Femur (tissue), 1 donor: ENCODE data around the gene CENPV.
"Not testable (repeated sequence)": the region's sequence is repeated elsewhere in the genome, so short reads cannot be mapped to it uniquely, and the experiment has no call there.

Source experiments
- DNase-seq: peaks from one replicate; pipeline ENCODE4 v3.0.0-alpha.2; 2017

CENPV gene

DNA sequence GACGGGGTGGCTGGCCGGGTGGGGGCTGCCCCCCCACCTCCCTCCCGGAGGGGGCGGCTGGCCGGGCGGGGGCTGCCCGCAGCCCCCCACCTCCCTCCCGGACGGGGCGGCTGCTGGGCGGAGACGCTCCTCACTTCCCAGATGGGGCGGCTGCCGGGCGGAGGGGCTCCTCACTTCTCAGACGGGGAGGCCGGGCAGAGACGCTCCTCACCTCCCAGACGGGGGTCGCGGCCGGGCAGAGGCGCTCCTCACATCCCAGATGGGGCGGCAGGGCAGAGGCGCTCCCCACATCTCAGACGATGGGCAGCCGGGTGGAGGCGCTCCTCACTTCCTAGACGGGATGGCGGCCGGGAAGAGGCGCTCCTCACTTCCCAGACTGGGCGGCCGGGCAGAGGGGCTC is 41.2 kb downstream of the CENPV start:
- not testable (repeated sequence) for DNase-seq

DNA sequence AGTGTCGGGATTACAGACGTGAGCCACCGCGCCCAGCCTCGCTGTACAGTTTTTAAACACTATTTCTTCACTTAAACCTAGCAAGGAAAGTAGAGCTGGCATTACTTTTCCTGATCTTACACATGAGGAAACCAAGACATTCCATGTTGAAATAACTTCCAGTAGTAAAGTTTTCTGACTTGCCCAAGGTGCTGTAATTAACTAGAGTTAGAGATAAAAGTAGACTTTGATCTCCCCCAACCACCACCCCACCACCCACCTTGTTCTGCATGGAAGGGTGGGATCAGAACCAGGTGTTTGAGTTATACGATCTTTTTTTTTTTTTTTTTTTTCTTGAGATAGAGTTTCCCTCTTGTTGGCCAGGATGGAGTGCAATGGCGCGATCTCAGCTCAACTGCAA is 47.1 kb downstream of the CENPV start:
- no peak for DNase-seq

DNA sequence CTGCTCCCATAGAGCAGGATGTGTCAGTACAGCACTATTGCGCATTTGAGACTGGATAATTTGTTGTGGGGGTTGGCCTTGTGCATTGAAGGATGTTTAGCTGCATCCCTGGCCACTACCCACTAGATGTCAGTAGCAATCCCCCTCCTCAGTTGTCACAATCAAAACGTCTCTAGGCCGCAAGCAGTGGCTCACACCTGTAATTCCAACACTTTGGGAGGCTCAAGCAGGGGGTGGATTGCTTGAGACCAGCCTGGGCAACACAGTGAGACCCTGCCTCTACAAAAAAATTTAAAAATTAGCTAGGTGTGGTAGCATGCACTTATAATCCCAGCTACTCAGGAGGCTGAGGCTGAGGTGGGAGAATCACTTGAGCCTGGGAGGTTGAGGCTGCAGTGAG is 48.4 kb downstream of the CENPV start:
- DNase-seq: no peak

DNA sequence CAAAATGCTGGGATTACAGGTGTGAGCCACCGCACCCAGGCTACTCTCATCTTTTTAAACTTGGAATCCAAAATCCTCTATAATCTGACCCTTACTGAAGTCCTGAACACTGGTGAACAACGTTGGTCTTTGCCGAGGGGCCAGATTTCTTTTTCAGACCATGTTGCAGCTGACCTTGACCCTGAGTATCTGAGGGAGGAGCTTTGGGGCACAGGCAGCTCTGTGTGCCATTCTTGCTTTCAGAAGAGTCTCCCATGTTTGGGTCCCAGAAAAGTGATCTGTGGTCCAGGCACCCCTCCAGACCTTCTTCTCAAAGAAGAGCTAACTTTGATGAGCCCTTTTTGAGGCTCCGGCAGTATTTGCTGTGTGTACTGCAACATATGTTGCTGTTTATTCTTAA is 50.4 kb downstream of the CENPV start:
- no peak for DNase-seq

DNA sequence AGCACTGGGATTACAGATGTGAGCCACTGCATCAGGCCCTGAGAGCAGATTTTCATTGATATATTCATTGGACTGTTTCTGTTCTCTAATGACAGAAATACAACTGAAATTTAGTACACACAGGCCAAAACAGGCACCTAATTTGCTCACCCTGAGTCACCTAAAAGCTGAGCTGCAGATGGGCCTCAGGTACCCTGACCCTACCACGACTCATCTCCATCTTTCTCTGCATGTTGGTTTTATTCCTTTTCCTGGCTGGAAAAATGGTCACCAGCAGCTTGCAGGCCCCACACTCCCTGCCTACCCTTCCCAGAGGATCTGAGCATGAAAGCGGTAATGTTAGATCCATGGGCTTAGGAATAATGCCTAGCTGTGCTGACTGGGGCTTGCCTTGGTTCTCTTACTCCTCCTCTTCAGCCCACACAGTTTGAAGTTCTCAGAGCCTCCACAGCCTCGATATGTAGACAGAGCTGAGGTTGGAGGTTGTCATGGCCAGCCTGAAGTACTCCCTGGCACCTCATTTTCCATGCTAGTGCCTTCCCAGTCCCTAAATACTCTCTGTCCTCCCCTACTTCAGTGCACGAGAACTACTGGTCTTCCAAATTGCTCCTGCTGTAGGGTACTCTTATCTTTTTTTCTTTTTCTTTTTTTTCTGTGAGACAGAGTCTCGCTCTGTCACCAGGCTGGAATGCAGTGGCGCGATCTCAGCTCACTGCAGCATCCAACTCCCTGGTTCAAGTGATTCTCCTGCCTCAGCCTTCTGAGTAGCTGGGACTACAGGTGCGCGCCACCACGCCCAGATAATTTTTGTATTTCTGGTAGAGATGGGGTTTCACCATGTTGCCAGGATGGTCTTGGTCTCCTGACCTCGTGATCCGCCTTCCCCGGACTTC is 51.1 kb downstream of the CENPV start:
- no peak for DNase-seq

DNA sequence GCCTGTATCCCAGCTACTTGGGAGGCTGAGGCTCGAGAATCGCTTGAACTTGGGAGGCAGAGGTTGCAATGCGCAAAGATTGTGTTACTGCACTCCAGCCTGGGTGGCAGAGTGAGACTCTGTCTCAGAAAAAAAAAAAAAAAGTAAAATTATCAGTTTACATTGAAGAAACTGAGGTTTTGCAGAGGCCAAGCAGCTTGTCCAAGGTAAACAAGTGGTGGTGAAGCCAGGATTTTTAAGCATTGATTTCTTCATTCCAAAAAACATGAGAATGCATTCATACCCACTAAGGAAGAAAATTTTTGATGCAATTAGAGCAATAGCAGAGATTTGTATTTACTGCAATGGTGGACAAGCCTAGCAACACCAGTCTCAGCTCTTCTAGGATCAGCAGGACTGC is 52.7 kb downstream of the CENPV start:
- DNase-seq: no peak

DNA sequence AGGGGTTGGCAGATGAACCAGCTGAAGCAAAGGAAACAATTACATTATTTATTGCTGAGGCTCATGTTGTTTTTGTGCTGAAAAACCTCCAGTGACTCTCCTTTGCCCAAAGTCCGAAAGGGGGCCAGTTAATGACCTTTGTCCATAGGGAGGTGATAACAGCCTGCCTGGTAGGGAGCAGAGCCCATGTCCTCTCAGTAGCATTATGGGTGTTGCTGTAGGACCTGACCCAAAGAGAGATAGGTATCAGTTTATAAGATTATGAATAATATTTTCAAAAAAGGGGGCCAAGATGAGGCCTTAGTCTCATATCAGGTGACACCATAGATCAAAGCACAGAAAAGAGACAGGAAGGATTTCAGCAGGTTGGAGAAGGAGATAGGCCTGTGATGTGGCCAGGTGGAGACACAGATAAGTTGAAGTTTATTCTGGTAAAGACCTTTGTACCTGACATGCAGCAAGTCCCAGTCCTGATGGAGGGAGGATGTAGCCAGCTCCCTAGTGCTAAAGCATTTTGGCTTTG is 55.1 kb downstream of the CENPV start:
- DNase-seq: no peak

DNA sequence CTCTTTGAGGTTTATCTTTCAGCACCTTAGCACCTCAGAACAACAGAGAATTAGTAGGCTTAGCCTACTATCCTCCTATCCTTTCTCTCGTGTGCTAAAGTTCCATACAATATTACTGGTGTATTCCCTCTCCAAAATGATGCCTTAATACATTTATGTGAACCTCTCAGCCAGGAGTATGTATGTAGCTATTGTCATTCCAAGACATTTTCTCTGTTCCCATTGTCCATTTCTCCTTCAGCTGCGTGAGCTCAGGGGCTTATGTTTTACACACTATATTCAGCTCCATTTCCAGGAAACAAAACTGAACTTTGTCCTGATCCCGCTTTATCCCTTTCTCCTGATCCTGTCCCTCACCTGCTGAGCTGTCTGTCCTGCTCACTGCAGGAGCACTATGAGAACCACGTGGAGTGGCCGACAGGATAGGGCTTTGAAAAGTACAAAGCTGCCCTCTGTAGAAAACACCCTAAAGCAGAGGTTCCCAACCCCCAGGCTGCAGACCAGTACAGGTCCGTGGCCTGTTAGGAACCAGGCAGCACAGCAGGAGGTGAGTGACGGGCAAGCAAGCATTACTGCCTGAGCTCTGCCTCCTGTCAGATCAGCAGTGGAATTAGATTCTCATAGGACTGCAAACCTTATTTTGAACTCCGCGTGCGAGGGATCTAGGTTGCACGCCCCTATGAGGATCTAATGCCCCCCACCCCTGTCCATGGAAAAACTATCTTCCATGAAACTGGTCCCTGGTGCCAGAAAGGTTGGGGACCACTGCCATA is 55.7 kb downstream of the CENPV start:
- no peak for DNase-seq

DNA sequence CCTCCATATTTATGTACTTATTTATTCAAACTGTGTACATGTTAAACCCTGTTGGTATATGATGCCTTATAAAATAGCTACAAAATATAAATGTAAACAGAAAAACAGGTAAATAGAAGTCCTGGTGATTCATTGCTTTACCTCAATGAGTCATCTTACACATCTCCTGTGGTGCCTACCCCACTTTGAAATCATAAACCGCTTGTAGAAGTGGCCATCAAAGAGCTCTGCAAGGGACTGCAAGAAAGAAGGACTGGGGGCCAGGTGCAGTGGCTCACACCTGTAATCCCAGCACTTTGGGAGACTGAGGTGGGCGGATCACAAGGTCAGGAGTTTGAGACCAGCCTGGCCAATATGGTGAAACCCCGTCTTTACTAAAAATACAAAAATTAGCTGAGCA is 57.2 kb downstream of the CENPV start:
- not testable (repeated sequence) for DNase-seq

DNA sequence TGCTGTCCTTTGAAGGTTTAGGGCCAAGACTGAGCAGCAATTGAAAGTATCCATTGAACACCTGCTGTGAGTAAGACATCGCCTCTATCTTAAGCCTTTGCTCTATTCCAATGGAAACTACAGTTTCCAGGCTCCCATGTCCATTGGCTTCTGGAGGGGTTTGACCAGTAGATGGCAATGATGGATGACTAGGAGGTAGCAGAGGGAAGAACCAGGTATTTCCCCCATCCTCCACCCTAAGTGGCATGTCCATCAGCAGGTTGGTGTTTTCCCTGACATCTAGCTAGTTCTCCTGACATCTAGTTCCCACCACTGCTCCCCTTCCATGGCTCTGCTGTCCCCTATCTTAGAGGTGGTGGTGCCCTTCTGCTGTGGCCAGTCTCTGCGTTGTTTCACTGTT is 58.7 kb downstream of the CENPV start:
- DNase-seq: no peak

DNA sequence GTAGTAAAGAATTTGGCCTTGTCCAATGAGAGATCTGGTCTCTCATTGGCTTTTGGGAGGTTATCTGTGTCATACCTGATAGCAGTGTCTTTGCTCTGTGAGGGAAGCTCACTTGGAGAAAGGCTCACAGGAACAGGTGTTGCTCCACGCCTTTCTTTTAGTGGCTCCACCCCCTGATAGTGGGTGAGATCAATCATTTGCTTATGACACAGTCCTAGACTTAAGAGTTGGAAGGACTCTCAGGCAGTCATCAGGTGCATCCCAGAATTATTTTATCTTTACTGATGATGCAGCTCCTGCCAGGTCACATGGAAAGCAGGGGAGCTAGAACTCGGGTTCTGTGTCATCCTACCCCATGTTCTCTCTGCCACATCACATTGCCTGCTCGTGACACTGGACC is 59.3 kb downstream of the CENPV start:
- no peak for DNase-seq
